ENCODE measurements around the gene YES1. TPM values are rescaled to one million over a fixed set of nuclear protein-coding genes. Genes with fewer than 3 reads are reported as not detected.

The YES1 gene
- total and polyA plus RNA-seq, 2 donors (not counting 3 experiments of a cell fraction or from before 2014, with no cell fraction given): 16.5 to 92.3 TPM

- H3K4me2 ChIP-seq (ENCODE audit: insufficient read depth, low read length): no peak overlapping the region
- dilution Hi-C loops (cut with MboI; ENCODE audit: extremely low pct_ligation_motif_present, low sequenced_read_pairs): no loop called here
- peaks cover 8% of the 10 kb centered on the region for H3K4me1 ChIP-seq (ENCODE audit: control insufficient read depth, extremely low read depth, insufficient read depth, low read length)
- no peaks in the 10 kb centered on the region for H3K27me3 ChIP-seq (ENCODE audit: control insufficient read depth in 2 of 2, insufficient read depth in 2 of 2, low read length in 2 of 2)
- peaks cover 0 to 4% of the 10 kb centered on the region in 2 experiments for H3K36me3 ChIP-seq (ENCODE audit: control insufficient read depth in 2 of 2, extremely low read depth in 1 of 2, insufficient read depth in 2 of 2, low read length in 2 of 2)
- H3K4me3 ChIP-seq (replicated peaks in 1 of 3; ENCODE audit: insufficient read depth in 1 of 3, low read depth in 1 of 3, low read length in 3 of 3): no peak overlapping the region
- intact Hi-C loops (cut with micrococcal nuclease): no loop called here
- FAIRE-seq (no peak), DNase-seq (ENCODE audit: low read depth, low spot score) (no peak)
- no peak overlapping the region for H3K9ac ChIP-seq (replicated peaks; ENCODE audit: extremely low read depth, insufficient read depth, low read length)
- H3K27ac ChIP-seq (ENCODE audit: insufficient read depth, low read depth, low read length): no peak overlapping the region
- no peaks in the 10 kb centered on the region for H4K20me1 ChIP-seq (replicated peaks; ENCODE audit: control insufficient read depth, extremely low read depth, insufficient read depth, low read length)
- ChIA-PET POLR2A (interaction anchor here (0.7 kb wide), 1 partner anchor 62 kb away, joined by 6 read pairs; no protein-coding TSS in a partner anchor), CTCF (interaction anchor here (1.1 to 2.1 kb wide), 3 partner anchors 76 to 85 kb away, joined by 4 to 22 read pairs (median 5); no protein-coding TSS in a partner anchor)
- no peaks in the 10 kb centered on the region for H3K9me3 ChIP-seq (replicated peaks; ENCODE audit: control insufficient read depth, insufficient read depth, low read length)
- H2AFZ ChIP-seq (ENCODE audit: low read depth, low read length): no peak overlapping the region
- BruUV-seq (replicated peaks): no TSS peak
- H3K9me1 ChIP-seq (replicated peaks; ENCODE audit: control insufficient read depth, extremely low read depth, insufficient read depth, low read length): peaks cover 4% of the 10 kb centered on the region
- TF ChIP-seq POLR2A (IDR thresholded peaks at IDR 0.05; ENCODE audit: low read depth, low read length) (no peak), CTCF (IDR thresholded peaks at IDR 0.05; ENCODE audit: extremely low read depth in 1 of 2, insufficient read depth in 1 of 2, low read depth in 1 of 2, low read length in 2 of 2) (no peak), FOS (IDR thresholded peaks at IDR 0.05; ENCODE audit: borderline replicate concordance, insufficient read depth, low read length) (no peak), MAX (IDR thresholded peaks at IDR 0.05; ENCODE audit: insufficient read depth, insufficient read length) (no peak), JUN (IDR thresholded peaks at IDR 0.05; ENCODE audit: borderline replicate concordance, insufficient read depth, insufficient read length, low read depth) (no peak), EZH2 (IDR thresholded peaks at IDR 0.05; ENCODE audit: borderline replicate concordance, low read depth, low read length, severe bottlenecking) (no peak), POLR2AphosphoS5 (IDR thresholded peaks at IDR 0.05; ENCODE audit: insufficient read depth, low read depth, low read length) (no peak), MYC (IDR thresholded peaks at IDR 0.05; ENCODE audit: low read depth, low read length) (no peak), GATA2 (IDR thresholded peaks at IDR 0.05; ENCODE audit: insufficient read depth, insufficient read length, low read depth, low read length) (no peak)
- peaks cover 43% of the 10 kb centered on the region for H3K79me2 ChIP-seq (ENCODE audit: control insufficient read depth, insufficient read depth, low read length)
Observed at GRCh38 chr18:754656-755055, 57.4 kb downstream of the YES1 start.

Measured in endothelial cell of umbilical vein (primary cell).